PC-9 (cell line): Measurements from ENCODE around the gene TRIO. TPM values are rescaled to one million over a fixed set of nuclear protein-coding genes. Genes with fewer than 3 reads are reported as not detected.

Source experiments
- BruUV-seq: library from RNA; stranded (reverse); fragments of 400-500 nt; replicated peaks from 2 replicates; lab custom pipeline; 2021; lab: Mats Ljungman, UMichigan
- CTCF ChIA-PET: fragments of 300-600 bp; sonication (Branson Sonifier 250); formaldehyde crosslinking; loops from one replicate; lab custom pipeline; 2022; ENCODE audit warnings: antibody characterized with exemption; lab: Charles Lee
- POLR2A ChIA-PET: fragments of 300-600 bp; sonication (Branson Sonifier 250); formaldehyde crosslinking; loops from one replicate; lab custom pipeline; 2022; ENCODE audit warnings: antibody characterized with exemption; ENCODE audit not compliant: unreplicated experiment; lab: Charles Lee
- DNase-seq, 2 experiments: peaks; one replicate each; pipeline versions ENCODE4 v3.0.0 to v3.0.0-alpha.2; 2015 to 2022; ENCODE audit warnings: mixed read lengths in 1 of 2
- H2AFZ ChIP-seq: fragments of 200-600 bp; sonication (generic); 2 replicates; pipeline ENCODE4 v1.8.1; 2017; ENCODE audit warnings: antibody characterized with exemption
- H3F3A ChIP-seq: fragments of 200-600 bp; sonication (generic); 2 replicates; pipeline ENCODE4 v1.8.1; 2017; ENCODE audit warnings: antibody characterized with exemption, mild to moderate bottlenecking, low read depth; ENCODE audit not compliant: insufficient read depth
- H3K27ac ChIP-seq: fragments of 200-600 bp; sonication (generic); 2 replicates; pipeline ENCODE4 v1.6.1; 2016; ENCODE audit warnings: mixed run types
- H3K27me3 ChIP-seq: fragments of 200-600 bp; sonication (generic); 2 replicates; pipeline ENCODE4 v1.6.1; 2016; ENCODE audit warnings: low read depth, mixed run types; ENCODE audit not compliant: insufficient read depth
- H3K36me3 ChIP-seq: fragments of 200-600 bp; sonication (generic); 2 replicates; pipeline ENCODE4 v1.6.1; 2016; ENCODE audit warnings: low read depth, mixed run types
- H3K4me1 ChIP-seq: fragments of 200-600 bp; sonication (generic); replicated peaks from 2 replicates; pipeline ENCODE4 v1.6.1; 2016; ENCODE audit warnings: mixed run types; ENCODE audit not compliant: insufficient read depth
- H3K4me2 ChIP-seq: fragments of 200-600 bp; sonication (generic); 2 replicates; pipeline ENCODE4 v1.6.1; 2017; ENCODE audit warnings: mixed run types
- H3K4me3 ChIP-seq: fragments of 200-600 bp; sonication (generic); 2 replicates; pipeline ENCODE4 v1.6.1; 2016; ENCODE audit warnings: mixed run types
- H3K79me2 ChIP-seq: fragments of 200-600 bp; sonication (generic); 2 replicates; pipeline ENCODE4 v1.6.1; 2017; ENCODE audit warnings: low read depth, mixed run types
- H3K9me2 ChIP-seq: fragments of 200-600 bp; sonication (generic); 2 replicates; pipeline ENCODE4 v1.8.1; 2017; ENCODE audit warnings: mild to moderate bottlenecking; ENCODE audit not compliant: insufficient read depth
- H3K9me3 ChIP-seq: fragments of 200-600 bp; sonication (generic); 2 replicates; pipeline ENCODE4 v1.8.1; 2016; ENCODE audit warnings: low read depth; ENCODE audit not compliant: insufficient read depth
- H4K20me1 ChIP-seq: fragments of 200-600 bp; sonication (generic); 2 replicates; pipeline ENCODE4 v1.8.1; 2017; ENCODE audit not compliant: insufficient read depth
- CTCF ChIP-seq: fragments of 200-600 bp; sonication (generic); conservative IDR thresholded peaks from 2 replicates; pipeline ENCODE4 v1.6.1; 2017; ENCODE audit warnings: mixed run types, antibody characterized with exemption, mild to moderate bottlenecking, moderate library complexity
- EZH2 ChIP-seq: fragments of 200-600 bp; sonication (generic); IDR thresholded peaks from 2 replicates; pipeline ENCODE4 v1.8.0; 2017; ENCODE audit warnings: antibody characterized with exemption, low read depth
- intact Hi-C: fragments of 100-400 bp; cut with micrococcal nuclease; formaldehyde crosslinking; loops from one replicate; pipeline ENCODE4 v1.10.0; 2022; ENCODE audit not compliant: unreplicated experiment
- total RNA-seq: library from RNA; stranded (reverse); gene quantifications from 2 replicates; pipeline ENCODE4 v1.2.3, GENCODE V29; 2021

Gene TRIO
- total RNA-seq, 1 experiment from 2014 or later = 596 TPM

- CTCF ChIA-PET = no interaction called here
- DNase-seq = no peak
- Histone ChIP-seq H3K27me3 (no peaks in the 10 kb centered on the region), H3K9me3 (no peaks in the 10 kb centered on the region), H3K9me2 (no peaks in the 10 kb centered on the region; the same call in 1 of the 2 replicates), H3K4me3 (no peak overlapping the region), H3F3A (peaks cover 3% of the 10 kb centered on the region; the same call in 1 of the 2 replicates), H4K20me1 (peaks cover 8% of the 10 kb centered on the region), H3K79me2 (no peaks in the 10 kb centered on the region), H3K36me3 (peaks cover 27% of the 10 kb centered on the region), H3K4me2 (no peak overlapping the region), H3K4me1 (no peaks in the 10 kb centered on the region), H2AFZ (no peak overlapping the region), H3K27ac (no peak overlapping the region)
- POLR2A ChIA-PET = no interaction called here
- TF ChIP-seq CTCF (no peak), EZH2 (no peak)
- no TSS peak for BruUV-seq
- intact Hi-C loops = no loop called here
Measured at GRCh38 chr5:14321936-14322335, 178.8 kb downstream of the TRIO start.

DNA sequence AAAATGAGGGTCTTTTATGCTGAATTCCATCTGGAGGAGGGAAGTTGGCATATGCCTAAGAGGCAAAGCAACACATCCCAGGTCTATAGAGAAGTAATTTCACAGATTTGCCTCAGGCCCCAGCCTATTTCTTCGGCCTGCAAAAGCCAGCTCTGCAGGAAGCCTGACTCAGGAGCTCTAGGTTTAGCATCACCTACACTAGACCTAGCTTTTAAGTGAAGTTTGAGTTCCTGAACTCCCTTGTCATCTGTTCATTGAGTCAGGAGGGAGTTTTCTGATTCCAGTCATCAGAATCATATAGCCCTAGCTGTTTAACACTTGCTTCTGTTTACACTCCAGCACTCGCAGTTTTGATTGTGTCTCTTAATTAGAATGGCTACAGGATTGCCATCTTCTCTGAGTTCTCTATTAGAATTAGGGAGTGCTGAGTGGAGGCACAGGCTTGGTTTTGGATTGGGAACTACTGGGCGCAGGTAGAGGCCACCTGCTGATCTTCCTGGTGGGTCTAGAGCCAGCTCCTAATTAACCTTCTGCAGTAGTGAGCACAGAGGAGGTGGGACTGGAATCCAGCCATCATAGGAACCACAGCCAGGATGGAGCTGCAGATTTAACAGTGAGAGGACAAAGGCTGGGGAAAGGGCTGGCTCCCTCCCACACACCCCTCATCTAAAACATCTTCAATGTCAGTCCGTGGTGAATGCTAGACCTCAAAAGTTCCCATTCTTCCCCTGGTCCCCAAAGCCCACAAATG, 179.5 kb downstream of the TRIO start:
- Histone ChIP-seq H3K9me3 (no peaks in the 10 kb centered on the region), H3K36me3 (peaks cover 25% of the 10 kb centered on the region), H3K27ac (no peak overlapping the region), H3K4me3 (no peak overlapping the region), H4K20me1 (peaks cover 8% of the 10 kb centered on the region), H3K4me1 (no peaks in the 10 kb centered on the region), H3K27me3 (no peaks in the 10 kb centered on the region), H3K79me2 (no peaks in the 10 kb centered on the region), H3F3A (peaks cover 3% of the 10 kb centered on the region; the same call in 1 of the 2 replicates), H3K4me2 (no peak overlapping the region), H3K9me2 (no peaks in the 10 kb centered on the region; the same call in 1 of the 2 replicates), H2AFZ (no peak overlapping the region)
- intact Hi-C loops = no loop called here
- no TSS peak for BruUV-seq
- no peak for DNase-seq
- TF ChIP-seq CTCF (no peak), EZH2 (no peak)
- CTCF ChIA-PET = no interaction called here
- POLR2A ChIA-PET = no interaction called here

DNA sequence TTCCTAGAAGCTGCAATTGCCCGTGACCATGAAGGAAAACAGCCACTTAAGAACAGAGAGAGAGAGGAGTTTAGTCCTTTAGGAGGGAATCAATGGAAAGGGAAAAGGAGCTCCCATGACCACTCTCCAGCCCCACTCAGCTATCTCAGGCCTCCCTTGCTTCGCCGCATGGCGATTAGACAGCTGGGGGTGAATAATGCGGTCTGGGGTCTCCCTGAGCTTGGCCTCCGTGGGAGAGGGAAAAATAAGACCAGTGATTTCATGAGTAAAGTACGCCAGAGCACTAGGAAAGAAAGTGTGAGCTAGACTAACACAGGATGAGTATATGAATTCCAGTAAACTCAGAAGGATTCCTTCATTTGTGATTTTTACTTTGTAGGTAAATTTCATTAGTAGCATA, 180.3 kb downstream of the TRIO start:
- CTCF ChIA-PET = interaction anchor here (0.6 kb wide), 1 partner anchor 344 kb away, joined by 8 read pairs; no protein-coding TSS in a partner anchor
- no peaks in the 10 kb centered on the region for H3K27me3 ChIP-seq

More for the DNA sequence above, 180.3 kb downstream of the TRIO start:
- H3K9me3 ChIP-seq = no peaks in the 10 kb centered on the region
- H3K79me2 ChIP-seq = no peaks in the 10 kb centered on the region
- no peak for DNase-seq
- no peaks in the 10 kb centered on the region for H3K4me1 ChIP-seq
- TF ChIP-seq CTCF = no peak
- TF ChIP-seq EZH2 = no peak
- peaks cover 13% of the 10 kb centered on the region for H4K20me1 ChIP-seq
- H3K4me3 ChIP-seq = no peak overlapping the region
- no peak overlapping the region for H3K27ac ChIP-seq
- POLR2A ChIA-PET = no interaction called here
- peaks cover 29% of the 10 kb centered on the region for H3K36me3 ChIP-seq
- intact Hi-C loops = no loop called here
- H3K9me2 ChIP-seq = no peaks in the 10 kb centered on the region; the same call in 1 of the 2 replicates
- no peak overlapping the region for H3K4me2 ChIP-seq
- BruUV-seq = no TSS peak
- H3F3A ChIP-seq = peaks cover 3% of the 10 kb centered on the region; the same call in 1 of the 2 replicates
- H2AFZ ChIP-seq = no peak overlapping the region
